ENCODE data around the gene KRTAP4-8. TPM values are rescaled to one million over a fixed set of nuclear protein-coding genes. Genes with fewer than 3 reads are reported as not detected.

Gene KRTAP4-8
- total RNA-seq, 2 donors from 2014 or later, result not detected

Other genes starting within 250 kb of the KRTAP4-8 start
- not detected for gene KRT12, start 230.9 kb downstream of the KRTAP4-8 start, total RNA-seq
- not detected for gene KRT20, start 212.9 kb downstream of the KRTAP4-8 start, total RNA-seq
- under 1 TPM in 1 of 2 donors, not detected in 1; 0.50 TPM for gene KRT23, start 160.5 kb downstream of the KRTAP4-8 start, total RNA-seq
- gene KRT39, start 131.2 kb downstream of the KRTAP4-8 start, total RNA-seq, result not detected
- not detected for gene KRT40, start 113.8 kb downstream of the KRTAP4-8 start, total RNA-seq
- gene KRTAP3-3, start 104.0 kb downstream of the KRTAP4-8 start, total RNA-seq, result not detected
- not detected for gene KRTAP3-2, start 98.2 kb downstream of the KRTAP4-8 start, total RNA-seq
- not detected for gene KRTAP3-1, start 89.0 kb downstream of the KRTAP4-8 start, total RNA-seq
- gene KRTAP1-5, start 70.9 kb downstream of the KRTAP4-8 start, total RNA-seq, result not detected
- gene KRTAP1-4, start 67.9 kb downstream of the KRTAP4-8 start, total RNA-seq, result not detected
- gene KRTAP1-3, start 63.3 kb downstream of the KRTAP4-8 start, total RNA-seq, result not detected
- not detected for gene KRTAP1-1, start 56.7 kb downstream of the KRTAP4-8 start, total RNA-seq
- gene KRTAP2-1, start 50.8 kb downstream of the KRTAP4-8 start, total RNA-seq, result not detected
- gene KRTAP2-2, start 42.9 kb downstream of the KRTAP4-8 start, total RNA-seq, result not detected
- not detected for gene KRTAP2-3, start 38.0 kb downstream of the KRTAP4-8 start, total RNA-seq
- gene KRTAP2-4, start 32.3 kb downstream of the KRTAP4-8 start, total RNA-seq, result not detected
- gene KRTAP4-7, start 14.0 kb downstream of the KRTAP4-8 start, total RNA-seq, result not detected
- gene KRTAP4-16, start 4.1 kb upstream of the KRTAP4-8 start, total RNA-seq, result not detected
- gene KRTAP4-9, start 7.2 kb upstream of the KRTAP4-8 start, total RNA-seq, result not detected
- gene KRTAP4-11, start 20.2 kb upstream of the KRTAP4-8 start, total RNA-seq, result not detected
- gene KRTAP4-12, start 26.0 kb upstream of the KRTAP4-8 start, total RNA-seq, result not detected
- gene KRTAP4-6, start 42.4 kb upstream of the KRTAP4-8 start, total RNA-seq, result not detected
- gene KRTAP4-5, start 51.7 kb upstream of the KRTAP4-8 start, total RNA-seq, result not detected
- gene KRTAP4-4, start 62.6 kb upstream of the KRTAP4-8 start, total RNA-seq, result not detected
- gene KRTAP4-3, start 70.1 kb upstream of the KRTAP4-8 start, total RNA-seq, result not detected
- gene KRTAP4-2, start 80.1 kb upstream of the KRTAP4-8 start, total RNA-seq, result not detected
- not detected for gene KRTAP4-1, start 86.8 kb upstream of the KRTAP4-8 start, total RNA-seq
- not detected for gene KRTAP9-1, start 91.7 kb upstream of the KRTAP4-8 start, total RNA-seq
- not detected for gene KRTAP9-2, start 128.5 kb upstream of the KRTAP4-8 start, total RNA-seq
- not detected for gene KRTAP9-3, start 134.3 kb upstream of the KRTAP4-8 start, total RNA-seq
- not detected for gene KRTAP9-8, start 139.9 kb upstream of the KRTAP4-8 start, total RNA-seq
- not detected for gene KRTAP9-4, start 151.5 kb upstream of the KRTAP4-8 start, total RNA-seq
- not detected for gene KRTAP9-9, start 157.2 kb upstream of the KRTAP4-8 start, total RNA-seq
- not detected for gene KRTAP9-6, start 167.2 kb upstream of the KRTAP4-8 start, total RNA-seq
- gene KRTAP9-7, start 177.6 kb upstream of the KRTAP4-8 start, total RNA-seq, result not detected
- gene KRTAP29-1, start 204.7 kb upstream of the KRTAP4-8 start, total RNA-seq, result not detected
- under 1 TPM; 0.15 to 0.26 TPM for gene KRTAP16-1, start 211.2 kb upstream of the KRTAP4-8 start, total RNA-seq
- gene KRTAP17-1, start 217.6 kb upstream of the KRTAP4-8 start, total RNA-seq, result not detected